ENCODE measurements around the gene GALNT11.

DNA sequence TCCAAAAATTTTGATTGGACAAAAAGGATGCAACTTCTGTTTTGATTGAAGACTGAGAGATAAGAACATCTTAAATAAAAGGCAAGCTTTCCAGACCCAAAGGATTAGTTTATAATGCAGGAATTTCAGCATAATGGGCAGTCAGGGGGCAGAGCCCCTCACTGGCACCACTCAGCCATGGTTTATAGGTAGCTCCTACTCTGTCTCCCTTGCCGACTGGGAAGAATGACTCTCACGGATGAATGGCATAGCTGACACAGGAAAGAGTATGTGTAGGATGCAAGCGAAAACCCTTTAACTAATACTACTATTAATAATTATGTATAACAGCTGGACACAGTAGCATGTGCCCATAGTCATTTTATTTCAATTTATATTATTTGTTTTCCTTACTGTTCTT lies 53.3 kb downstream of the GALNT11 start:
- TF ChIP-seq, protein P1, sequence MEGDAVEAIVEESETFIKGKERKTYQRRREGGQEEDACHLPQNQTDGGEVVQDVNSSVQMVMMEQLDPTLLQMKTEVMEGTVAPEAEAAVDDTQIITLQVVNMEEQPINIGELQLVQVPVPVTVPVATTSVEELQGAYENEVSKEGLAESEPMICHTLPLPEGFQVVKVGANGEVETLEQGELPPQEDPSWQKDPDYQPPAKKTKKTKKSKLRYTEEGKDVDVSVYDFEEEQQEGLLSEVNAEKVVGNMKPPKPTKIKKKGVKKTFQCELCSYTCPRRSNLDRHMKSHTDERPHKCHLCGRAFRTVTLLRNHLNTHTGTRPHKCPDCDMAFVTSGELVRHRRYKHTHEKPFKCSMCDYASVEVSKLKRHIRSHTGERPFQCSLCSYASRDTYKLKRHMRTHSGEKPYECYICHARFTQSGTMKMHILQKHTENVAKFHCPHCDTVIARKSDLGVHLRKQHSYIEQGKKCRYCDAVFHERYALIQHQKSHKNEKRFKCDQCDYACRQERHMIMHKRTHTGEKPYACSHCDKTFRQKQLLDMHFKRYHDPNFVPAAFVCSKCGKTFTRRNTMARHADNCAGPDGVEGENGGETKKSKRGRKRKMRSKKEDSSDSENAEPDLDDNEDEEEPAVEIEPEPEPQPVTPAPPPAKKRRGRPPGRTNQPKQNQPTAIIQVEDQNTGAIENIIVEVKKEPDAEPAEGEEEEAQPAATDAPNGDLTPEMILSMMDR (IDR thresholded peaks at IDR 0.05) = no peak
- TF ChIP-seq POLR2A (IDR thresholded peaks at IDR 0.05) (no peak), EP300 (IDR thresholded peaks at IDR 0.05) (no peak)
